GM12878 (cell line): ENCODE results near the gene DNAJC4. TPM values are rescaled to one million over a fixed set of nuclear protein-coding genes. Genes with fewer than 3 reads are reported as not detected.

Experiments used
- ATAC-seq: fragments of 200-7000 bp; cut with Tn5 transposase; 3 replicates; pipeline ENCODE4 v1.9.1; 2020; ENCODE audit warnings: mild to moderate bottlenecking, moderate library complexity
- BruUV-seq: library from RNA; stranded (reverse); fragments of 400-500 nt; replicated peaks from 2 replicates; lab custom pipeline; 2021; lab: Mats Ljungman, UMichigan
- CTCF ChIA-PET: fragments of 300-600 bp; sonication (Branson Sonifier 250); formaldehyde crosslinking; extraction: SDS; loops from one replicate; lab custom pipeline; 2021; ENCODE audit warnings: inconsistent platforms; lab: Yijun Ruan, JAX
- POLR2A ChIA-PET: fragments of 350-600 bp; formaldehyde crosslinking; extraction: SDS; loops from one replicate; lab custom pipeline; 2021; ENCODE audit warnings: inconsistent platforms; lab: Charles Lee
- RAD21 ChIA-PET: fragments of 300-600 bp; sonication (Branson Sonifier 250); formaldehyde crosslinking; loops from one replicate; lab custom pipeline; 2023; ENCODE audit warnings: antibody characterized with exemption; ENCODE audit not compliant: unreplicated experiment; lab: Charles Lee
- SMC1A ChIA-PET: fragments of 300-600 bp; sonication (Branson Sonifier 250); formaldehyde crosslinking; loops from one replicate; lab custom pipeline; 2023; ENCODE audit not compliant: unreplicated experiment, uncharacterized antibody; lab: Charles Lee
- DNase-seq: peaks from one replicate; pipeline ENCODE4 v3.0.0-alpha.2; 2011; ENCODE audit warnings: low read depth, low spot score
- FAIRE-seq: peaks from 3 replicates; lab custom pipeline; 2011; peaks lifted over from hg19 to GRCh38; lab: Jason Lieb, UNC
- H2AFZ ChIP-seq: 2 replicates; pipeline ENCODE4 v1.6.0; 2011; ENCODE audit warnings: low read depth, low read length, control low read depth; ENCODE audit not compliant: control insufficient read depth
- H3K27ac ChIP-seq: 2 replicates; pipeline ENCODE4 v1.5.1; 2011; ENCODE audit warnings: control low read depth; ENCODE audit not compliant: control insufficient read depth, insufficient read depth
- H3K27me3 ChIP-seq, 2 experiments: replicated peaks in 1 of 2; 2 replicates each; pipeline versions ENCODE4 v1.6.0 to v1.6.1; 2011; ENCODE audit warnings: low read length in 1 of 2; ENCODE audit not compliant: control insufficient read depth in 2 of 2, insufficient read depth in 2 of 2
- H3K36me3 ChIP-seq, 2 experiments: 2 replicates each; pipeline ENCODE4 v1.5.1; 2011; ENCODE audit warnings: low read length in 1 of 2; ENCODE audit not compliant: control insufficient read depth in 2 of 2, insufficient read depth in 2 of 2
- H3K4me1 ChIP-seq: 2 replicates; pipeline ENCODE4 v1.6.1; 2011; ENCODE audit warnings: mild to moderate bottlenecking, low read length, moderate library complexity, mixed read lengths; ENCODE audit not compliant: control insufficient read depth, insufficient read depth
- H3K4me2 ChIP-seq: 2 replicates; pipeline ENCODE4 v1.6.0; 2011; ENCODE audit warnings: control low read depth; ENCODE audit not compliant: control insufficient read depth, insufficient read depth
- H3K4me3 ChIP-seq: fragments of 200-600 bp; sonication (generic); 2 replicates; pipeline ENCODE4 v1.5.1; 2016
- H3K79me2 ChIP-seq: 2 replicates; pipeline ENCODE4 v1.6.0; 2011; ENCODE audit warnings: low read length; ENCODE audit not compliant: control insufficient read depth, insufficient read depth
- H3K9ac ChIP-seq: 2 replicates; pipeline ENCODE4 v1.8.0; 2011; ENCODE audit warnings: low read length, control low read depth, mixed read lengths; ENCODE audit not compliant: control insufficient read depth, insufficient read depth
- H3K9me3 ChIP-seq: replicated peaks from 3 replicates; pipeline ENCODE4 v1.5.1; 2011; ENCODE audit warnings: mild to moderate bottlenecking, low read length; ENCODE audit not compliant: control insufficient read depth, insufficient read depth
- H4K20me1 ChIP-seq: 2 replicates; pipeline ENCODE4 v1.6.0; 2011; ENCODE audit not compliant: control insufficient read depth, insufficient read depth
- BCL11A ChIP-seq: IDR thresholded peaks from 2 replicates; pipeline ENCODE4 v1.6.1; 2011; ENCODE audit warnings: low read depth, low read length
- CREM ChIP-seq: IDR thresholded peaks from 2 replicates; pipeline ENCODE4 v1.6.1; 2014; ENCODE audit warnings: antibody characterized with exemption, low read depth
- HDGF ChIP-seq: fragments of 450-650 bp; IDR thresholded peaks from 2 replicates; pipeline ENCODE4 v1.6.1; 2016; ENCODE audit warnings: antibody characterized with exemption
- POLR2A ChIP-seq: IDR thresholded peaks from 2 replicates; pipeline ENCODE4 v1.6.1; 2011; ENCODE audit warnings: low read depth, mild to moderate bottlenecking, low read length
- WGBS: methylation state at CpG from one replicate; pipeline ENCODE4 v1.1.6; 2016; ENCODE audit warnings: low lambda C conversion rate; ENCODE audit not compliant: insufficient replicate concordance, insufficient coverage; ENCODE audit errors: missing lambda C conversion rate; 5-methylcytosine and 5-hydroxymethylcytosine counted together
- in situ Hi-C: fragments of 300-500 bp; cut with MboI; formaldehyde crosslinking; loops from 9 replicates; pipeline ENCODE4 v1.14.3; 2018; ENCODE audit warnings: mixed read lengths
- intact Hi-C: fragments of 100-400 bp; cut with micrococcal nuclease; formaldehyde crosslinking; loops from one replicate; pipeline ENCODE4 v1.14.2; 2022; ENCODE audit not compliant: unreplicated experiment
- polyA plus RNA-seq, 11 experiments: library from polyadenylated mRNA; depleted of rRNA in 4 of 11; unstranded in 6 of 11; stranded (reverse) in 5 of 11; fragments of >200 nt; fragmentation: Nextera tagmentation in 4 of 11; fragmentation: Illumina TruSeq in 1 of 11; extraction: Ambion mirVana in 4 of 11; extraction: Trizol in 1 of 11; gene quantifications; 1 replicate in 1 of 11; 2 replicates in 10 of 11; pipeline versions ENCODE4 v1.2.1 to v1.2.3, GENCODE V29; 2011 to 2016; ENCODE audit warnings: inconsistent platforms in 2 of 11, missing spikeins in 2 of 11, low read depth in 1 of 11
- total RNA-seq, 4 experiments: library from RNA; depleted of rRNA in 3 of 4; stranded (reverse); fragments of >200 nt in 3 of 4; fragmentation: Illumina TruSeq in 1 of 4; extraction: Trizol in 1 of 4; gene quantifications; 2 replicates each; pipeline versions ENCODE4 v1.2.1 to v1.2.3, GENCODE V29; 2013 to 2021

Gene DNAJC4
- total and polyA plus RNA-seq, 10 of the 15 experiments (the other 5 are each of a cell fraction or from before 2014, with no cell fraction given), result 3.7 to 64.9 (median 30.1) TPM

GRCh38 chr11:64241241-64241490 is 10.8 kb downstream of the DNAJC4 start:
- CTCF ChIA-PET, result interaction anchor here (0.6 to 6.2 kb wide), 11 partner anchors 10 to 77 kb away, joined by 3 to 31 read pairs (median 4); partner anchors contain the start of genes NUDT22, PLCB3, PRDX5 and TRMT112
- Histone ChIP-seq H4K20me1 (no peaks in the 10 kb centered on the region), H3K36me3 (peaks cover 0 to 15% of the 10 kb centered on the region in 2 experiments; a peak in 2 of 4 replicates), H3K4me2 (0 out of 2 replicates have a peak overlapping the region, but pooled peaks have one; percentile 90), H3K79me2 (peaks cover 35% of the 10 kb centered on the region), H3K9ac (peak overlapping the region; percentile 87), H3K27ac (peak overlapping the region; percentile 92), H3K9me3 (no peaks in the 10 kb centered on the region), H3K27me3 (no peaks in the 10 kb centered on the region), H3K4me1 (peaks cover 37% of the 10 kb centered on the region), H3K4me3 (peak overlapping the region; percentile 59), H2AFZ (peak overlapping the region; percentile 82)
- 0% methylated on average over 11 of the region's 24 CpGs for WGBS
- ATAC-seq (peak; percentile 83), DNase-seq (peak; percentile 91), FAIRE-seq (no peak)
- BruUV-seq, result no TSS peak
- in situ Hi-C loops, result loop anchor here (25.0 kb wide), 1 partner anchor 1621 kb away; the partner anchor contains the start of genes CFL1, EFEMP2 and MUS81
- SMC1A ChIA-PET, result interaction anchor here (0.9 to 5.0 kb wide), 3 partner anchors 15 to 63 kb away, joined by 3 to 40 read pairs (median 6); partner anchors contain the start of genes FERMT3, NUDT22 and TRPT1
- POLR2A ChIA-PET, result interaction anchor here (0.5 to 7.4 kb wide), 22 partner anchors 9 to 1569 kb away, joined by 3 to 77 read pairs (median 4); partner anchors contain the start of genes BAD, CATSPERZ, DNAJC4 and ESRRA
- RAD21 ChIA-PET, result interaction anchor here (0.7 to 8.6 kb wide), 11 partner anchors 9 to 76 kb away, joined by 3 to 104 read pairs (median 5); partner anchors contain the start of genes CATSPERZ, FERMT3, NUDT22 and PLCB3
- intact Hi-C loops, result loop anchor here (2.0 kb wide), 2 partner anchors 36 to 64 kb away; partner anchors contain the start of gene ESRRA
- TF ChIP-seq BCL11A (no peak), CREM (no peak), HDGF (peak; percentile 100), POLR2A (peak; percentile 65; the same call in 1 of the 2 replicates)
